HG03558 (cell line): ENCODE data around the gene BCL11A.

Source experiments
- ATAC-seq: cut with Tn5 transposase; IDR thresholded peaks from one replicate; pipeline ENCODE4 v1.9.1; 2021; ENCODE audit warnings: moderate number of reproducible peaks; ENCODE audit not compliant: unreplicated experiment; ENCODE audit errors: extremely low read depth

The BCL11A gene

GRCh38 chr2:60553495-60554073, at the start of gene BCL11A:
BCL11A (minus strand) TSS chr2:60553654; CDS start chr2:60553270, 384 bp downstream.
- ATAC-seq = no peak

GRCh38 chr2:60602828-60603532, 49.5 kb upstream of the BCL11A start:
- ATAC-seq = no peak

DNA sequence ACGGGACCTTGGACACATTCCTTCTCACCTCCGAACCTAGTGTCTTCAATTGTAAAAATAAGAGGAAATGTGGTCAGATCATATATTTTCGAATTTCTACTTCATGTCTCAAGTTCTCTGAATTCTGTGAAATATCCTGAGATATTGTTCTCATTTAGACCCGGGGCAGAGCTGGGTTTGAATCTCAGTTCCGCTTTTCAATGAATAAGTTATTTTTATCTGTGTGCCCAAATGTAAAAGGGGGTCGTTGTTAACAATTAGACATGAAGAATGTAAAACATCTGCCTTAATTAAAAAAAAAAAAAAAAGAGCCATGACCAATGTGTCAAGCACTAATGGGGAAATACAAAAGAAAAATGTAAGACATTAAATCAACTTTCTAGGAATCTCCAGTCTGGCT, 48.9 kb upstream of the BCL11A start:
- ATAC-seq = no peak

GRCh38 chr2:60598271-60598670, 44.8 kb upstream of the BCL11A start:
- no peak for ATAC-seq

DNA sequence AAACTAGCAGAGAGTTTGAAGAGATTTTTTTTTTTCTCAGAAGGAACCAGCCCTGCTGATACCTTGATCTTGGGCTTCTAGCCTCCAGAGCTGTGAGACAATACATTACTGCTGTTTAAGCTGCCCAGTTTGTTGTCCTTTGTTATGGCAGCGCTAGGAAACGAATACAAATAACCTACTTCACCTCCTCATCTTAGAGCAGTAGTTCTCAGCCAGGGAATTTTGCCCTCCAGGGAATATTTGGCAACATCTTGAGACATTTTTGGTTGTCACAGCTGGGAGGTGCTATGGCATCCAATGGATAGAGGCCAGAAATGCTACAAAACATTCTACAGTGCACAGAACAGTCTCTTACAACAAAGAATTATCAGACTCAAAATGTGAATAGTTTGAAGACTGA, 43.9 kb upstream of the BCL11A start:
- no peak for ATAC-seq

DNA sequence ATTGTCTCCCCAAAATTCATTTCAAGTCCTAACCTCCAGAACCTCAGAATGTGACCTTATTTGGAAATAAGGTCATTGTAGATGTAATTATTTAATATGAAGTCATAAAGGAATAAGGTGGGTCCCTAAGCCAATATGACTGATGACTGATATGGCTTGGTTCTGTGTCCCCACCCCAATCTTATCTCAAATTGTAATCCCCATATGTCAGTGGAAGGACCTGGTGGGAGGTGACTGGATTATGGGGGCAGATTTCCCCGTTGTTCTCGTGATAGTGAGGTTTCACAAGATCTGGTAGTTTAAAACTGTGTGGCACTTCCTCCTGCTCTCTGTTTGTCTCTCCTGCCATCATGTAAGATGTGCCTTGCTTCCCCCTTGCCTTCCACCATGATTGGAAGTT, 43.0 kb upstream of the BCL11A start:
- no peak for ATAC-seq

DNA sequence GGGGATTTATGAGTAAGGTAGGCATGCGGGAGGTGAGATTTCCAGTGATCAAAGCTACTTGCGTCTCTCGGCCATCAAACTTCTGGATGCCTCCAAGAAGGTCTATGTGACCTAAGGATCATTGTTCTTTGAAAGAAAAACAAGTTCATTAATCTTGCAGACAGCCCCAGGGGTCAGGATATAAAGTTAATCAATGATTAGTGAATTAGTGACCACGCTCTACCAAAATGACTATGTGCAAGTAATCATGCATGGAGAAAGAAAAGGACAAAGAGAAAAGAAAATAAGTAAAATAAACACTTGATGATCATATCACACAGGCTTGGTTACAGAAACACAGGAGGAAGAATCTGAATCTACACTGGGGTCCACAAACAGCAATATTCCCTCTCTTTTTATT, 42.5 kb upstream of the BCL11A start:
- ATAC-seq = no peak

DNA sequence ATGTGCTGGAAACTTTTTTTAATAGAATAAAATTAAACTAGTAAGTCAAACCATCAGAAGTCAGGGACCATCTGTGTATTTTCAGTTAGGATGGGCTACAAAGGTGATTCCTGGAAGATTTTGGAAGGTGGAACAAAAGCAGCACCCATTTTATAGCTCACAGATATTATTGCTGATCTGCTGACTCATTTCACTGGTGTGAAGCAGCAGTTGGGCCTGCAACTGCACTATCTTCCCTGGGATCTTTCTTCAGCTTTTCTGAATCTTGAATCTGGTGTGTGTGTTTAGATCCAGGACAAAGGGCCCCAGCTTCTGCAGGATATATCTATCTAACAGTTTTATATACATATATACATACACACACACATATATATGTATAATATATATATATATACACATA, 35.6 kb upstream of the BCL11A start:
- ATAC-seq = no peak

- no peak for ATAC-seq
Observed at GRCh38 chr2:60586081-60586480, 32.6 kb upstream of the BCL11A start.

DNA sequence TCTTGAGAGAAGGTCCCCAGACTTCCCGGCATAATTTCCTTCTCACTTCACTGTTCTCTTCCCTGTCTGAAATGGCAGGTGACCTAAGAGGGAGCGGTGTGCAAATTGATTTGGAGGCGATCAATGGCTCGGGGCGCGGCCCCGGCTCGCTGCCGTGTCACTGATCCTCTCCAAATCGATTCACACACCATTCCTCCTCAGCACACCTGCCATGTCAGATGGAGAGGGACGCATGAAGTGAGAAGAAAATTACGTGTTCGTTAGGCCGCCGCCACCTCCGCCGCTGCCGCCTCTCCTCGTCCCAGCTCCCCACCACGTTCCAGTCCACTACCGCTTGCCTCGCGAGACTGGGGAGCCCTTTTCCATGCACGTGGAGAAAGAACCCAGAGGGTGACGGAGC, 31.8 kb upstream of the BCL11A start:
- no peak for ATAC-seq

DNA sequence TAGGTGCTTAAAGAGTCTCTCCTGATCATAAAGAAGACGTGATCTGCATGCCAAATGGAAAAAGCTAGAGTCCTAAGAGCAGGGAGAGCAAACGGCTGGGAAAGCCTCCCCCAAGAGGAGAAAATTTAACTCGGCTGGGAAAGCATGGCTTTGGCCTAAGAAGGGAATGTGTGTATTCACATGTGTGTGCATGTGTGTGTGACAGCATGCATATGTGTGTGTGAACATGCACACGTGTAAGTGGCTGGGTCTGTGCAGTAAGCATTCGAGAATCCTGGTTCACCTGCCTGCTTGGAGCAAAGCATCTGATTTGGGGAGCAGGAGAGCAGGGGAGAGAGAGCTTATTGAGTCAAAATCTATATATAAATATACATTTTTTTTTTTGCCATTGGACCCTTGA, 30.1 kb upstream of the BCL11A start:
- ATAC-seq = no peak

GRCh38 chr2:60581433-60582282, 28.2 kb upstream of the BCL11A start:
- peak; percentile 81 for ATAC-seq

- ATAC-seq = no peak
Observed at GRCh38 chr2:60577682-60578283, 24.3 kb upstream of the BCL11A start.

DNA sequence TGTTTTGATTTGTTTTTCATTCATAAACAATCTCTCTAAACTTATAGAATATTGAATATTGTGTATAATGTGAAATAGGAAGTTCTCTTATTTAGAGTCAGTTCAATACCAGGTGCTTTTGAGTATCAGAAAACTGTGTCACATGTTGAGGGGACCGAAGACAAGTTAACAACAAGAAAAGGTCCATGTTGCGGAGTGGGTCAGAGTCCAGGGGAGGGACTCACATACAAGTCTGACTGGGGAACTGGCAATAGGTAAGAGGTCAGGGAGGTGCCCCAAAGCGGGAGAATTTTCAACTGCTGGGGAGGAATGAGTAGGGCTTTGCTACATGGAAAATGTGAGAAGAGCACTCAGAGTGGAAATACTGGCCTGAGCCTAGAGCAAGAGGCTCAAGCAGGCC, 19.8 kb upstream of the BCL11A start:
- ATAC-seq = no peak

- ATAC-seq = no peak
Observed at GRCh38 chr2:60570251-60570650, 16.8 kb upstream of the BCL11A start.

- no peak for ATAC-seq
Observed at GRCh38 chr2:60569680-60570111, 16.2 kb upstream of the BCL11A start.

DNA sequence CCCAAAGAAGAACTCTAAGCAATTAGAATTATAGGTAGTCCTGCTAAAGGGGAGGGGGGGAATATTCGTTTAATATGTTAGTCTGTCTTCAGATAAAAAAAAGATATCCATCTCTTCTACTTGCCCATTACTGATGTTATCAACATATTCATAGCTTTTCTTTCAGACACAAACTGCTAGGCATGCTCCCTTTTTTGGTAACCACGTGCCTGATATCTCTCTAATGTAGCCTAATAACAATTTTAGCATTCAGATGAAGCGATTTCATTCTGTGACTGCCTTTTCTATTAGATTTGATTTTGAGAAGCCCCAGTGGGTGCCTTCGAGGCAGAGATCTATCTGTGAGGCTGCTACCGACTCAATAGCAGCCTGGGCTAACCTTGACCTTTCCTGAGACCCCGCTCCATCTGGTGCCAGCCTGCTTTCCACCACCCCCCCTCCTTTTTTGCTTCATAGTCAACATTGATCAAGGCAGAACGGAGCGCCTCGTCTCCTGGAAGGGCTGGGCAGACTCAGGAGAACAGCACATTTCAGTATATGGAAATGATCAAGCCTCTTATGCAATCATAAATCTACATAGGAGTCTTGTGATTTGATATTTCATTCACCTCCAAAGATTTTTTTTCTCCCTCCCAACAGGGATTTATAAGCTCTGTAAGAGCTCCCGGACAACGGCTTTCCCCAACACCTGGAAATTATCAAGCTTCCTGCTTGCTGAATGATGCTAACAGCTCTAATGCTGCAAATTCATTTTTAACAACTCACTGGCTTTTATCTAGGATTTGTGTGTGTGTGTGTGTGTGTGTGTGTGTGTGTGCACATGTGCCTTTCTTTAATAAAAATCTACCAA, 14.7 kb upstream of the BCL11A start:
- ATAC-seq = no peak

DNA sequence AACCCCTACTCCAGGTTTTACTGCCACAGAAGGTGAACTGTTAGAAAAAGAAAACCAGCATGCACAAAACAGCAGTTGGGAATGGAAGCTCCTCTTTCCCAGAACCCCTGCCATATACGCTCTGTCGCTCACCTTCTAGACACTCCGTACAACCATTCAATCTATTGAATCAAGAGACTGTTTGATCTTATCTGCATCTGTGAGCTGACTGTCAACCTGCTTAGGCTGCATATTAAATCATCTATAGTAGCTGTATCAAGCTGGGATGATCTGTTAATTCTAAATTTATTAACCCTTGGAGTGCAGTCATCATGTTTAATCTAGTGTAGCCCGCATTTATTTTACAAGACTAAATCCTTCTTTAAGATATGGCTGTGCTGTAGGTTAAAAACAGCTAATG, 13.6 kb upstream of the BCL11A start:
- ATAC-seq = no peak

DNA sequence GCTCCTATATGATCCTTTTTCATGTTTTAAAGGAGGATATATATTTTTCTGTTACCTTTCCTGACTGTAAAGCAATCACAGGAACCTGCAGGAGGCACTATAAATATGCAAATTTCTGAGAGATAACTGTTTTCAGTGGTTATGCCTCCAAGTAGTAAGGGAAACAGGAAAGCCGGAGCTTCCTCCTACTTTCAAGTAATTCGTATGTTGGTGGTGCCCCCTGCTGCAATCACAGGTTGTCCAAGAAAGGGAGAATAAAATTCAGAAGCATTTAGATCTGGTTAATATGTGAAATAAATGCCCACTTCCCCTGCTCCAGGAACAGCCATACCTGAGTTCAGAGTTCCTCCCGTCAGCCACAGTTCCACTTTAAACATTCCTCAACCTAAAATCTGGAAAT, 12.0 kb upstream of the BCL11A start:
- ATAC-seq = no peak
